H7 (cell line): Measurements from ENCODE around the gene ENTPD1. TPM values are rescaled to one million over a fixed set of nuclear protein-coding genes. Genes with fewer than 3 reads are reported as not detected.
A peak's percentile ranks its signal among the peaks of the same experiment; 100 is the strongest.
"Not testable (repeated sequence)": the region's sequence is repeated elsewhere in the genome, so short reads cannot be mapped to it uniquely, and the experiment has no call there.

Experiments
- DNase-seq: peaks from one replicate; pipeline ENCODE4 v3.0.0; 2012
- H3K27me3 ChIP-seq: 2 replicates; pipeline ENCODE4 v1.6.0; 2011; ENCODE audit warnings: mild to moderate bottlenecking, low read length; ENCODE audit not compliant: control insufficient read depth, insufficient read depth
- H3K36me3 ChIP-seq: replicated peaks from 2 replicates; pipeline ENCODE4 v1.5.1; 2011; ENCODE audit warnings: low read length; ENCODE audit not compliant: control insufficient read depth, insufficient read depth
- H3K4me3 ChIP-seq: 2 replicates; pipeline ENCODE4 v1.5.1; 2011; ENCODE audit warnings: low read depth, mild to moderate bottlenecking, control low read depth, low read length, moderate library complexity; ENCODE audit not compliant: insufficient read depth
- total RNA-seq: library from RNA; depleted of rRNA; stranded (reverse); fragments of >200 nt; shearing (Covaris generic); gene quantifications from 2 replicates; pipeline ENCODE4 v1.2.3, GENCODE V29; 2014; rRNA removed

The ENTPD1 gene
- total RNA-seq: 0.42 and 0.92 TPM in 2 replicates

GRCh38 chr10:95756041-95756761, at the start of gene ENTPD1:
ENTPD1 (plus strand) TSS chr10:95756163; CDS start chr10:95756240, 77 bp downstream.
- H3K36me3 ChIP-seq: no peaks in the 10 kb centered on the region
- H3K4me3 ChIP-seq: peak within 1 kb of the TSS; percentile 28
- DNase-seq: peak; percentile 45
- H3K27me3 ChIP-seq: no peaks in the 10 kb centered on the region

DNA sequence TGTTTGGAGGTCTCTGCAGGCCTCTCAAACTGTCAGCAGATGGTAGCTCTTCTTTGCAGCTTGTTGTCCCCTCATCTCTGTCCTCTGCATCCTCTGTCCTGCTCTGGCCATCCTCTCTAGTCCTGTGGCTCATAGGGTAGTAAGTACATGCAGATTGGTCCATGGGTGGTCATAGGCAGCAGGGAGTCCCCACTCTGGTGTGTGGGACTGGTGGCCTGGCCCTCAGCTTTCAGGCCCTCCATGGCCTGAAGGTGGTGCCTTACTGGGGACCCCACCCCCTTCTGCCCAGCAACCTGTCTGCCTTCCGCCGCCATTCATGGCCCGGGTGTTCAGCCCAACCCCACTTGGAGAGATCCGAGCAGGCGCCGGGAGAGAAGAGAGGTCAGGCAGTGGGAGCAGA, 49.4 kb upstream of the ENTPD1 start:
- no peak overlapping the region for H3K4me3 ChIP-seq
- DNase-seq: no peak
- no peaks in the 10 kb centered on the region for H3K36me3 ChIP-seq
- no peaks in the 10 kb centered on the region for H3K27me3 ChIP-seq

DNA sequence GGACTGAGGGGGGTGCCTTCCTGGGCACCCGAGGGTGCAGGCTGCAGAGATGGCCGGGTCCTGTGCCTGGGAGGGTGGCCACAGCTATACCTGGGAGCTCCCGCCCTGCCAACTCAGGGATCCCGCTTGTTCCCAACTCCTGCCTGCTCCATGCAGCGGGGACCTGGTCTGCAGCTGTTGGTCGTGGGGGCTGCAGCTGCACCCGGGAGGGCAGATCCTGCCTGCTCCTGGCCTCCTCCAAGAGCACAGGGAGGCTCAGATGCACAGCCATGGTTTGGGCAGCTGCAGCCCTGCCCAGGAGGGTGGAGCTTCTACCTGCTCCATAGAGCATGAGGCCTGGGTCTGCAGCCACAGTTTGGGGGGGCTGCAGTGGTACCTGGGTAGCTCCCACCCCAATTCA, 49.0 kb upstream of the ENTPD1 start:
- no peak for DNase-seq
- Histone ChIP-seq H3K36me3 (no peaks in the 10 kb centered on the region), H3K4me3 (no peak overlapping the region), H3K27me3 (no peaks in the 10 kb centered on the region)

DNA sequence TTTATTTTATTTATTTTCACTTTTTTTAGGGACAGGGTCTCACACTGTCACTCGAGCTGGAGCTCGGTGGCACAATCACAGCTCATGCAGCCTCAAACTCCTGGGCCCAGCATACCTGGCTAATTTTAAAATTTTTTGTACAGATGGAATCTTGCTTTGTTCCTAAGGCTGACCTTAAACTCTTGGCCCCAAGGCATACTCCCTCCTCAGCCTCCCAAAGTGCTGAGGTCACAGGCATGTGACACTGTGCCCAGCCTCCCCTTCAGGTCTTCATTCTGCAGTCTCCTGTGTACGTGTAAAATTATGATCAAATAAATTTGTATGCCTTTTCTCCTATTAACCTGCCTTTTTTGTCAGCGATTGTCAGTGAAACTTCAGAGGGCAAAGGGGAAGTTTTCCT, 44.5 kb upstream of the ENTPD1 start:
- no peak overlapping the region for H3K4me3 ChIP-seq
- no peaks in the 10 kb centered on the region for H3K36me3 ChIP-seq
- no peaks in the 10 kb centered on the region for H3K27me3 ChIP-seq
- DNase-seq: no peak

DNA sequence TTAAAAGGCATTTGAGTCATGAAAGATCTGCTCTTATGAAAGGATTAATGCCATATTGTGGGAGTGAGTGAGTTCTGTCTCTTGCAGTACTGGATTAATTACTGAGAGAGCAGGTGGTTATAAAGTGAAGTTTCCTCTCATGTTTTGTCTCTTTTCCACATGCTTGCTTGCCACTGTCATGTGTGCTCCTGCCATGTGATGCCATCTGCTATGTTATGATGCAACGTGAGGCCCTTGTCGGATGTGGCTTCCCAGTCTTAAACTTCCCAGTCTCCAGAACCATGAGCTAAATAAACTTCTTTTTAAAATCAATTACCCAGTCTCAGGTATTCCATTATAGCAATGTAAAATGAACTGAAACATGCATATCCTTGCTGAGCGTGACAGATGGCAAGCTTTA, 39.5 kb upstream of the ENTPD1 start:
- no peaks in the 10 kb centered on the region for H3K27me3 ChIP-seq
- H3K4me3 ChIP-seq: no peak overlapping the region
- no peak for DNase-seq
- no peaks in the 10 kb centered on the region for H3K36me3 ChIP-seq

DNA sequence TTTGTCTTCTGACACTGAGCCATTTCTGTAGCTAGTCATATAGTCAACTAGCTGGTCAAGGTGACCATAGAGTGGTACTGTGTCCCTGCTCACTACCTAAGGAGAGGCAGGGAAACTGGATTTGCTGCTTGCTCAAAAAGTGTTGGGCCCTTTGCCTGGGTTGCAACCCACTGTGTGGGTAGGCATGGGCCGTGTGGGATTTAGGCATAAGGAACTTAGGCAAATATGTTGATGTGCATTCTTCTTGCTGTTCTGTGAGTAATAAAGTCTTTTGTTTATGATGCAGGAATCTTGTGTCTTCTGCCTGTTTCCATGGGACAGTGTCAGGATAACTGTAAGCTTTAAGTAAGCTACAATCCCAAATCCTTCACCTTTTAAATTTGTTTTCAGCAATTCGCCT, 39.1 kb upstream of the ENTPD1 start:
- DNase-seq: no peak
- no peaks in the 10 kb centered on the region for H3K27me3 ChIP-seq
- H3K4me3 ChIP-seq: no peak overlapping the region
- H3K36me3 ChIP-seq: no peaks in the 10 kb centered on the region

GRCh38 chr10:95720745-95721144, 35.2 kb upstream of the ENTPD1 start:
- not testable (repeated sequence) for H3K36me3 ChIP-seq, DNase-seq, H3K27me3 ChIP-seq, H3K4me3 ChIP-seq

GRCh38 chr10:95722496-95722895, 33.5 kb upstream of the ENTPD1 start:
- H3K4me3 ChIP-seq, H3K36me3 ChIP-seq, H3K27me3 ChIP-seq, DNase-seq: not testable (repeated sequence)

DNA sequence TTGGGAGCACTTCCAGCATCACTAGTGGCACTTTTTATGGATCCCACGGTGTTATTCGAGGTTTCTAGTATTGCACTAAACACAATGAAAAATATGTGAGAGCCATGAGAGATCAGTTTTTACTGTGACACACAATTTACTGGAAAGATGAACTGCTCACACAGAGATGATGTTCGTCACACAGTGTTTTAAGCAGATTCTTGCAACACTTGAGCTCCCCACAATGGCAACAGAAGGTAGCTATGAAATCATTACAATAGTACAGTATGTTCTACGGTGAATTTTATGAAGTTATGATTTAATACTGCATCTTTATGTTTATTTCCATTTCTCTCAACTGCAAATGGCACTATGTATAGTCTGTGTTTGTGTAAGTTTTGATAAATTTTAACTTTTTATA, 27.4 kb upstream of the ENTPD1 start:
- DNase-seq: no peak
- no peak overlapping the region for H3K4me3 ChIP-seq
- H3K27me3 ChIP-seq: no peaks in the 10 kb centered on the region
- no peaks in the 10 kb centered on the region for H3K36me3 ChIP-seq

DNA sequence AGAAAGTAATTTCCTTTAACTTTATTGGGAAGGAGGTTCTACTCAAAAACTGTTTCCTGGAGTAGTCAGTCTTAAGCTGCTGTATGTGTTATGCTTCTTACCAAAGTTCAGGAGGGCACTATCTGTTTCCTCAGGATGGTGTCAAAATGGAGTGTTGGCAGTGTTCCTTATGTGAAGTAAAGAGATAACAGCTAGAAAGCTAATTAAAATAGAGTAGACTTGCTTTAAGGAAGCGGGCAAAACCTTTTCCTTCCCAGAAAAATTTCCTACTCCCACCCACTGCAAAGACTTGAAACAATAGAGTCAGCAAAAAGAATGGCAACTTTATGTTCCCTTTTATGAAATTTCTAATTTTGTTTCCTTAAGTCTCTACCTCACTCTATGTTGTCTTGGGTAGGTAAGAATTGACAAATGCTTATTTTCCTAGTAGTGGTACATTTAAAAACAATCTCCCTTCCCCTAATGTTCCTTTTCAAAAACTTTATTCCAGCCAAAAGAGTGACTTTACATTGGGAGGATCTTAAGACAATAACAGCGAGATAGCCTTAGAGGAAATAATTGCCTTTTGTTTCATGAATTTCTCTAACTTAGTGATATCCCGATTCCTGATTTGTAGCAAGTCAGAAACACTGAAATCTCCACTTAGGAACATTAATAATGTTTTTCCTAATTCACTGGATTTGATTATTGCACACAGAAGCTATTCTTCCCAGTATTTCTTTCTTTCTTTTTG, 26.5 kb upstream of the ENTPD1 start:
- Histone ChIP-seq H3K27me3 (no peaks in the 10 kb centered on the region), H3K36me3 (no peaks in the 10 kb centered on the region), H3K4me3 (no peak overlapping the region)
- DNase-seq: no peak

GRCh38 chr10:95730233-95730632, 25.7 kb upstream of the ENTPD1 start:
- Histone ChIP-seq H3K36me3 (no peaks in the 10 kb centered on the region), H3K27me3 (no peaks in the 10 kb centered on the region), H3K4me3 (no peak overlapping the region)
- no peak for DNase-seq

- not testable (repeated sequence) for H3K27me3 ChIP-seq, H3K4me3 ChIP-seq, H3K36me3 ChIP-seq, DNase-seq
These were observed 23.1 kb upstream of the ENTPD1 start for GRCh38 chr10:95732907-95733306.

- H3K27me3 ChIP-seq: no peaks in the 10 kb centered on the region
- H3K36me3 ChIP-seq: no peaks in the 10 kb centered on the region
- no peak for DNase-seq
- H3K4me3 ChIP-seq: no peak overlapping the region
These were observed 16.9 kb upstream of the ENTPD1 start for GRCh38 chr10:95739056-95739455.

DNA sequence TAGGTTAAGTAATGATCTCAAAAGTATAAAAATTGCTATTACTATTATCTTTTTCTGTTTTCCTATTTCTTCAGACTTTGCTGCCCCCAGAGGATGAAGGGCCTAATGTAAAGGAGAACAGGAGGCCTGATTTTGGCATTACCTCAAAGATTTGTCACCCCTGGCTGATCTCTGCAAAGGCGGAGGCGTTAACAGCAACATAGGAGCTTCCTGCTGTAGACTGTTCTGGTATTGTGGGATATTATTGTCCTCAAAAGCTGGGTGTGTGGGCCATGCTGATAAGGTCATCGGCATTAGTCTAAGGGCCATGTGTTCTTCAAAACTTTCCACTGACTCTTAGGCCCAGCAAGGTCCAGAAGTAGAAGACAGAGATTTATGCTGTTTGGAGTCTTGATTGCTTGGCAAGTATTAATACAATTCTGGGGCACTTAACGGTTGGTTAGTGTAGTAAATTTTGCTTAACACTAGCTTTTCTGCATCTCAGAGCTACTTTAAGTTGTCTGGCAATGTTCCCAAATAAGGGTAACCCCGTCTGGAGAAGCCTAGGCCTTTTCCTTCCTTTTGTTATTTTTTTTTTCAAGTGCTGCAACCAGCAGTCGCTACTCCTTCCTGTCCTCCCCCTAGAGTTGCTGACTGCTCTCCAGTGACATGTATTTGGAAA, 14.0 kb upstream of the ENTPD1 start:
- Histone ChIP-seq H3K27me3 (no peaks in the 10 kb centered on the region), H3K36me3 (no peaks in the 10 kb centered on the region), H3K4me3 (no peak overlapping the region)
- DNase-seq: no peak

GRCh38 chr10:95742485-95742884, 13.5 kb upstream of the ENTPD1 start:
- H3K36me3 ChIP-seq: no peaks in the 10 kb centered on the region
- DNase-seq: no peak
- no peaks in the 10 kb centered on the region for H3K27me3 ChIP-seq

More at GRCh38 chr10:95742485-95742884, 13.5 kb upstream of the ENTPD1 start:
- H3K4me3 ChIP-seq: no peak overlapping the region
